ENCODE data around the gene STH.
"Not testable (repeated sequence)": the region's sequence is repeated elsewhere in the genome, so short reads cannot be mapped to it uniquely, and the experiment has no call there.

Gene STH

DNA sequence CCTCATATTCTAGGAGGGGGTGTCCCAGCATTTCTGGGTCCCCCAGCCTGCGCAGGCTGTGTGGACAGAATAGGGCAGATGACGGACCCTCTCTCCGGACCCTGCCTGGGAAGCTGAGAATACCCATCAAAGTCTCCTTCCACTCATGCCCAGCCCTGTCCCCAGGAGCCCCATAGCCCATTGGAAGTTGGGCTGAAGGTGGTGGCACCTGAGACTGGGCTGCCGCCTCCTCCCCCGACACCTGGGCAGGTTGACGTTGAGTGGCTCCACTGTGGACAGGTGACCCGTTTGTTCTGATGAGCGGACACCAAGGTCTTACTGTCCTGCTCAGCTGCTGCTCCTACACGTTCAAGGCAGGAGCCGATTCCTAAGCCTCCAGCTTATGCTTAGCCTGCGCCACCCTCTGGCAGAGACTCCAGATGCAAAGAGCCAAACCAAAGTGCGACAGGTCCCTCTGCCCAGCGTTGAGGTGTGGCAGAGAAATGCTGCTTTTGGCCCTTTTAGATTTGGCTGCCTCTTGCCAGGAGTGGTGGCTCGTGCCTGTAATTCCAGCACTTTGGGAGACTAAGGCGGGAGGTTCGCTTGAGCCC is 11.6 kb downstream of the STH start:
- ChIA-PET CTCF (interaction anchor here (1.1 to 1.7 kb wide), 2 partner anchors 8 to 9 kb away, joined by 4 to 6 read pairs; no protein-coding TSS in a partner anchor), POLR2A (no interaction called here)
- no peak for TF ChIP-seq CTCF (IDR thresholded peaks at IDR 0.05; ENCODE audit: control extremely low read depth, extremely low read depth, low read depth, missing control alignments)
- no peak for DNase-seq (ENCODE audit: extremely low spot score)

GRCh38 chr17:46011711-46012505 is 12.9 kb downstream of the STH start:
- ChIA-PET POLR2A (interaction anchor here (0.6 kb wide), 1 partner anchor 14 kb away, joined by 4 read pairs; no protein-coding TSS in a partner anchor), CTCF (interaction anchor here (1.2 to 1.7 kb wide), 2 partner anchors 9 to 12 kb away, joined by 3 to 6 read pairs; no protein-coding TSS in a partner anchor)
- no peak for TF ChIP-seq CTCF (IDR thresholded peaks at IDR 0.05; ENCODE audit: control extremely low read depth, extremely low read depth, low read depth, missing control alignments)
- DNase-seq (ENCODE audit: extremely low spot score): no peak

- ChIA-PET POLR2A (no interaction called here), CTCF (interaction anchor here (1.2 to 2.3 kb wide), 6 partner anchors 9 to 274 kb away, joined by 3 to 11 read pairs (median 5); no protein-coding TSS in a partner anchor)
- DNase-seq (ENCODE audit: extremely low spot score): no peak
- no peak for TF ChIP-seq CTCF (IDR thresholded peaks at IDR 0.05; ENCODE audit: control extremely low read depth, extremely low read depth, low read depth, missing control alignments)
These were observed 13.5 kb downstream of the STH start for GRCh38 chr17:46012506-46013079.

- no peak for TF ChIP-seq CTCF (IDR thresholded peaks at IDR 0.05; ENCODE audit: control extremely low read depth, extremely low read depth, low read depth, missing control alignments)
- POLR2A ChIA-PET: no interaction called here
- CTCF ChIA-PET: interaction anchor here (0.8 to 2.3 kb wide), 6 partner anchors 9 to 274 kb away, joined by 3 to 11 read pairs (median 4); no protein-coding TSS in a partner anchor
- DNase-seq (ENCODE audit: extremely low spot score): no peak
These were observed 14.1 kb downstream of the STH start for GRCh38 chr17:46013127-46013501.

GRCh38 chr17:46013502-46014165 is 14.6 kb downstream of the STH start:
- no peak for DNase-seq (ENCODE audit: extremely low spot score)
- ChIA-PET CTCF (interaction anchor here (0.8 to 2.3 kb wide), 5 partner anchors 10 to 273 kb away, joined by 3 to 11 read pairs (median 5); no protein-coding TSS in a partner anchor), POLR2A (no interaction called here)
- TF ChIP-seq CTCF (IDR thresholded peaks at IDR 0.05; ENCODE audit: control extremely low read depth, extremely low read depth, low read depth, missing control alignments): no peak

- CTCF ChIA-PET: interaction anchor here (0.8 to 4.4 kb wide), 5 partner anchors 16 to 196 kb away, joined by 3 to 20 read pairs (median 3); no protein-coding TSS in a partner anchor
- POLR2A ChIA-PET; DNase-seq (ENCODE audit: extremely low spot score): not testable (repeated sequence)
These were observed 20.4 kb downstream of the STH start for GRCh38 chr17:46019408-46019925.
